SK-N-MC (cell line): ENCODE measurements around the gene SSX2IP.

ENCODE experiments used
- FOXP2 ChIP-seq: optimal IDR thresholded peaks from 2 replicates; pipeline ENCODE3; 2011; ENCODE audit warnings: mild to moderate bottlenecking, moderate library complexity; ENCODE audit not compliant: insufficient read depth; ENCODE audit errors: extremely low read length, control extremely low read depth
- POLR2AphosphoS5 ChIP-seq: IDR thresholded peaks from 2 replicates; pipeline ENCODE4 v1.6.1; 2012; ENCODE audit warnings: mild to moderate bottlenecking, low read depth, low read length, borderline replicate concordance

- TF ChIP-seq POLR2AphosphoS5 (no peak), FOXP2 (no peak)
Measured at GRCh38 chr1:84665703-84666317, 24.5 kb downstream of the SSX2IP start.
